Measurements from ENCODE around the gene ZNF865. TPM values are rescaled to one million over a fixed set of nuclear protein-coding genes. Genes with fewer than 3 reads are reported as not detected.

The ZNF865 gene
- total and polyA plus RNA-seq, 2 of the 4 experiments (the other 2 are of a cell fraction): under 0.01 to 4.6 TPM

DNA sequence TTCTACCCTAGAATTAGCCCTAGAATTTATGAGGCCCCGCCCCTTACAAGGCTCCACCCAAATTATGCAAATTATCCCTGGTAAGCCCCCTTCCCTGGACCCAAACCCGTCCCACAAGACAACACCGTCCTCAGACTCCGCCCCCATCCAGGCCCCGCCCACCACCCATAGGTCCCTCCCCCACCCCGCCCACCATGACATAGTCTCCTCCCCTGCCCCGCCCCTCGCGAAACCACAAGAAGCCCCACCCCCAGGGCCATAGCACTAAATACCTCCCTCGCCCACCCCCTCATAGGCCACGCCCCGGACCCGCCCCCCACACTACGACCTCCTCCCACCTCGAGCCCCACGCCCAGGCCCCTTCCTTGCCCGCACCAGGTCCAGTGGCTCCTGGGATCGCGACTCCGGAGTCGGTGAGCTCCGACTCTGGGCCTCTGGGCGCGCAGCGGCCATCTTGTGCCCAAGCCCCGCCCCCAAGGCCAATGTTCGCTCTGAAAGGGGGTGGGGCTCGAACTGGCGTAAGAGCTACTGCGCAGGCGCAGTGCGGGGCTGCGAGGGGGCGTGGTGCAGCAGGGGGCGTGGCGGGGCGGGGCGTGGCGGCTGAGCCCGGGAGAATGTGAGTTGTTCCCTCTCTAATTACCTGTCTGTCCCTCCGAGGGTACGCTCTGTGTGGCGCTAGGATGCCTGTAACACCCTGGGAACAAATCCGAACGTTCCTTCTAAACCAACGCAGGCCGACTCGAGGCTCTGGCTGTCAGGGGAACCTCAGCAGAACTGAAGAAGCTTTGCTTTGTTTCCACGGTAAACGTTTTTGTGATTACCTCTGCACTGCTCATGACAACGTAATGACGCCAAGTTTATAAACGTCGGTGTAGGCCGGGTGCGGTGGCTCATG lies 18.9 kb downstream of the ZNF865 start, which contains the start of gene ZNF784:
Gene ZNF784 (minus strand): TSS at position 458 of the 895 bp plus-strand sequence. CDS start 5 bp downstream, at position 453.
- in situ Hi-C loops (cut with MboI; ENCODE audit: low sequenced_read_pairs) (loop anchor here (25.0 kb wide), 2 partner anchors 337 to 512 kb away; partner anchors contain the start of genes BRSK1, HSPBP1 and PPP1R12C), dilution Hi-C loops (cut with HindIII; ENCODE audit: low sequenced_read_pairs, unreplicated experiment) (no loop called here), intact Hi-C loops (cut with micrococcal nuclease) (no loop called here)
- TF ChIP-seq POLR2A (IDR thresholded peaks at IDR 0.05; ENCODE audit: low read depth, low read length) (peak; percentile 85), MAZ (IDR thresholded peaks at IDR 0.05; ENCODE audit: borderline replicate concordance, low read depth, low read length) (peak; percentile 83; the same call in 1 of the 2 replicates), CHD1 (IDR thresholded peaks at IDR 0.05; ENCODE audit: low read depth, low read length) (no peak), NFE2L2 (IDR thresholded peaks at IDR 0.05; ENCODE audit: low read depth, low read length) (no peak), SMC3 (IDR thresholded peaks at IDR 0.05; ENCODE audit: low read depth, low read length) (no peak), RCOR1 (IDR thresholded peaks at IDR 0.05; ENCODE audit: insufficient replicate concordance, low read length) (no peak), MXI1 (IDR thresholded peaks at IDR 0.05; ENCODE audit: borderline replicate concordance, low read depth, low read length) (peak; percentile 17; the same call in 1 of the 2 replicates), FOS (IDR thresholded peaks at IDR 0.05; ENCODE audit: low read depth, low read length) (no peak), MAFK (IDR thresholded peaks at IDR 0.05; ENCODE audit: low read depth, low read length) (no peak)
- TF ChIP-seq, protein P1, sequence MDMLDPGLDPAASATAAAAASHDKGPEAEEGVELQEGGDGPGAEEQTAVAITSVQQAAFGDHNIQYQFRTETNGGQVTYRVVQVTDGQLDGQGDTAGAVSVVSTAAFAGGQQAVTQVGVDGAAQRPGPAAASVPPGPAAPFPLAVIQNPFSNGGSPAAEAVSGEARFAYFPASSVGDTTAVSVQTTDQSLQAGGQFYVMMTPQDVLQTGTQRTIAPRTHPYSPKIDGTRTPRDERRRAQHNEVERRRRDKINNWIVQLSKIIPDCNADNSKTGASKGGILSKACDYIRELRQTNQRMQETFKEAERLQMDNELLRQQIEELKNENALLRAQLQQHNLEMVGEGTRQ (IDR thresholded peaks at IDR 0.05; ENCODE audit: low read depth, low read length): no peak; the same call in 1 of the 2 replicates
- TF ChIP-seq, protein P2, sequence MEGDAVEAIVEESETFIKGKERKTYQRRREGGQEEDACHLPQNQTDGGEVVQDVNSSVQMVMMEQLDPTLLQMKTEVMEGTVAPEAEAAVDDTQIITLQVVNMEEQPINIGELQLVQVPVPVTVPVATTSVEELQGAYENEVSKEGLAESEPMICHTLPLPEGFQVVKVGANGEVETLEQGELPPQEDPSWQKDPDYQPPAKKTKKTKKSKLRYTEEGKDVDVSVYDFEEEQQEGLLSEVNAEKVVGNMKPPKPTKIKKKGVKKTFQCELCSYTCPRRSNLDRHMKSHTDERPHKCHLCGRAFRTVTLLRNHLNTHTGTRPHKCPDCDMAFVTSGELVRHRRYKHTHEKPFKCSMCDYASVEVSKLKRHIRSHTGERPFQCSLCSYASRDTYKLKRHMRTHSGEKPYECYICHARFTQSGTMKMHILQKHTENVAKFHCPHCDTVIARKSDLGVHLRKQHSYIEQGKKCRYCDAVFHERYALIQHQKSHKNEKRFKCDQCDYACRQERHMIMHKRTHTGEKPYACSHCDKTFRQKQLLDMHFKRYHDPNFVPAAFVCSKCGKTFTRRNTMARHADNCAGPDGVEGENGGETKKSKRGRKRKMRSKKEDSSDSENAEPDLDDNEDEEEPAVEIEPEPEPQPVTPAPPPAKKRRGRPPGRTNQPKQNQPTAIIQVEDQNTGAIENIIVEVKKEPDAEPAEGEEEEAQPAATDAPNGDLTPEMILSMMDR (conservative IDR thresholded peaks at IDR 0.05; ENCODE audit: low read depth, low read length): no peak

More for the DNA sequence above, 18.9 kb downstream of the ZNF865 start, which contains the start of gene ZNF784:
- ChIA-PET CTCF (interaction anchor here (0.6 to 2.0 kb wide), 2 partner anchors 18 to 541 kb away, joined by 4 to 6 read pairs; no protein-coding TSS in a partner anchor), POLR2A (ENCODE audit: unreplicated experiment) (interaction anchor here (0.6 to 1.0 kb wide), 3 partner anchors 26 to 132 kb away, joined by 3 to 10 read pairs (median 4); partner anchors contain the start of gene FIZ1)
- peaks cover 11% of the 10 kb centered on the region; the same call in 1 of the 2 replicates for H3K9me1 ChIP-seq (ENCODE audit: insufficient read depth, low read length)
- peak within 1 kb of the TSS; percentile 11 to 88 for H4K8ac ChIP-seq (ENCODE audit: low read depth in 2 of 2, low read length in 2 of 2)
- peak within 1 kb of the TSS; percentile 30; the same call in 1 of the 2 replicates for H3K56ac ChIP-seq (ENCODE audit: extremely low read depth, insufficient read depth, low read length)
- no TSS peak for BruUV-seq (replicated peaks)
- no peak within 1 kb of the TSS for H2AK9ac ChIP-seq (replicated peaks; ENCODE audit: low read depth, low read length, poor library complexity)
- WGBS, 2 experiments (ENCODE audit: extremely low coverage in 2 of 2, insufficient read length in 1 of 2): 0% methylated on average over 10 of the region's 56 CpGs; no CpG with 5 or more reads in 1 of the 2 experiments
- peak within 1 kb of the TSS; percentile 88; the same call in 1 of the 2 replicates for H3K18ac ChIP-seq (ENCODE audit: low read depth, low read length)
- H4K91ac ChIP-seq (ENCODE audit: insufficient read depth, low read depth, low read length): peak within 1 kb of the TSS; percentile 70; the same call in 1 of the 2 replicates
- peak within 1 kb of the TSS; percentile 87 for H3K9ac ChIP-seq (ENCODE audit: low read depth, low read length)
- H3K4me2 ChIP-seq (ENCODE audit: low read depth, low read length): peak within 1 kb of the TSS; percentile 97
- H2BK120ac ChIP-seq (ENCODE audit: low read depth, low read length): peak within 1 kb of the TSS; percentile 53; the same call in 1 of the 2 replicates
- peak within 1 kb of the TSS; percentile 95 for H2BK5ac ChIP-seq (ENCODE audit: low read depth, low read length, poor library complexity, severe bottlenecking)
- peaks cover 3% of the 10 kb centered on the region; the same call in 1 of the 2 replicates for H4K20me1 ChIP-seq (ENCODE audit: insufficient read depth, low read length)
- H3K27ac ChIP-seq (ENCODE audit: insufficient read depth, low read length): peak within 1 kb of the TSS; percentile 99
- peaks cover 7% of the 10 kb centered on the region for H3K4me1 ChIP-seq (ENCODE audit: control insufficient read depth, insufficient read depth, low read length)
- H2AFZ ChIP-seq (replicated peaks; ENCODE audit: low read length, poor library complexity): peak within 1 kb of the TSS; percentile 93
- H3K9me3 ChIP-seq (ENCODE audit: control insufficient read depth, insufficient read depth, low read length): no peaks in the 10 kb centered on the region
- H3K4me3 ChIP-seq (ENCODE audit: insufficient read depth, low read depth, low read length): peak within 1 kb of the TSS; percentile 83
- no peak within 1 kb of the TSS; the same call in 2 of the 3 replicates for H2BK15ac ChIP-seq (ENCODE audit: low read depth, low read length)
- H3K79me1 ChIP-seq (ENCODE audit: low read depth in 1 of 2, low read length in 2 of 2): peaks cover 7 to 35% of the 10 kb centered on the region in 2 experiments
- peaks cover 13% of the 10 kb centered on the region; the same call in 1 of the 2 replicates for H3K36me3 ChIP-seq (ENCODE audit: control insufficient read depth, insufficient read depth, low read length)
- DNase-seq: peak; percentile 90
- peak within 1 kb of the TSS; percentile 66 for H3K14ac ChIP-seq (replicated peaks; ENCODE audit: low read depth, low read length)
- H4K5ac ChIP-seq (ENCODE audit: low read depth, low read length): peak within 1 kb of the TSS; percentile 95; the same call in 1 of the 2 replicates
- H3K4ac ChIP-seq (ENCODE audit: low read depth, low read length): peak within 1 kb of the TSS; percentile 78
- H3K23ac ChIP-seq (ENCODE audit: low read depth, low read length): no peak within 1 kb of the TSS
- H3K27me3 ChIP-seq (ENCODE audit: control insufficient read depth, insufficient read depth, low read length): no peaks in the 10 kb centered on the region
- peak; percentile 93 for ATAC-seq (ENCODE audit: low read depth)
- peak within 1 kb of the TSS; percentile 44; the same call in 1 of the 2 replicates for H2AK5ac ChIP-seq (ENCODE audit: low read depth, low read length)
- H2BK20ac ChIP-seq (ENCODE audit: low read depth, low read length): no peak within 1 kb of the TSS

Measured in IMR-90 (cell line).